ENCODE measurements around the gene TMBIM1.

TMBIM1 gene, protein sequence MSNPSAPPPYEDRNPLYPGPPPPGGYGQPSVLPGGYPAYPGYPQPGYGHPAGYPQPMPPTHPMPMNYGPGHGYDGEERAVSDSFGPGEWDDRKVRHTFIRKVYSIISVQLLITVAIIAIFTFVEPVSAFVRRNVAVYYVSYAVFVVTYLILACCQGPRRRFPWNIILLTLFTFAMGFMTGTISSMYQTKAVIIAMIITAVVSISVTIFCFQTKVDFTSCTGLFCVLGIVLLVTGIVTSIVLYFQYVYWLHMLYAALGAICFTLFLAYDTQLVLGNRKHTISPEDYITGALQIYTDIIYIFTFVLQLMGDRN

GRCh38 chr2:218292048-218293014 is at the start of gene TMBIM1:
TSS of gene TMBIM1 (minus strand) at chr2:218292503. CDS start at chr2:218282141, 10,362 bp downstream.
- peak within 1 kb of the TSS; percentile 65 for H3K9ac ChIP-seq (ENCODE audit: low read length)
- H3K4me2 ChIP-seq (ENCODE audit: low read length): peak within 1 kb of the TSS; percentile 75
- peaks cover 29% of the 10 kb centered on the region for H3K4me1 ChIP-seq (ENCODE audit: low read length)
- no peaks in the 10 kb centered on the region for H4K20me1 ChIP-seq (ENCODE audit: insufficient read depth, low read length)
- H3K4me3 ChIP-seq (ENCODE audit: low read length): peak within 1 kb of the TSS; percentile 79
- H3K79me2 ChIP-seq (ENCODE audit: low read length): no peaks in the 10 kb centered on the region
- TF ChIP-seq, protein P1, sequence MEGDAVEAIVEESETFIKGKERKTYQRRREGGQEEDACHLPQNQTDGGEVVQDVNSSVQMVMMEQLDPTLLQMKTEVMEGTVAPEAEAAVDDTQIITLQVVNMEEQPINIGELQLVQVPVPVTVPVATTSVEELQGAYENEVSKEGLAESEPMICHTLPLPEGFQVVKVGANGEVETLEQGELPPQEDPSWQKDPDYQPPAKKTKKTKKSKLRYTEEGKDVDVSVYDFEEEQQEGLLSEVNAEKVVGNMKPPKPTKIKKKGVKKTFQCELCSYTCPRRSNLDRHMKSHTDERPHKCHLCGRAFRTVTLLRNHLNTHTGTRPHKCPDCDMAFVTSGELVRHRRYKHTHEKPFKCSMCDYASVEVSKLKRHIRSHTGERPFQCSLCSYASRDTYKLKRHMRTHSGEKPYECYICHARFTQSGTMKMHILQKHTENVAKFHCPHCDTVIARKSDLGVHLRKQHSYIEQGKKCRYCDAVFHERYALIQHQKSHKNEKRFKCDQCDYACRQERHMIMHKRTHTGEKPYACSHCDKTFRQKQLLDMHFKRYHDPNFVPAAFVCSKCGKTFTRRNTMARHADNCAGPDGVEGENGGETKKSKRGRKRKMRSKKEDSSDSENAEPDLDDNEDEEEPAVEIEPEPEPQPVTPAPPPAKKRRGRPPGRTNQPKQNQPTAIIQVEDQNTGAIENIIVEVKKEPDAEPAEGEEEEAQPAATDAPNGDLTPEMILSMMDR (IDR thresholded peaks at IDR 0.05; ENCODE audit: low read depth, low read length): peak; percentile 38
- TF ChIP-seq EZH2phosphoT487 (IDR thresholded peaks at IDR 0.05; ENCODE audit: low read depth): no peak
- H2AFZ ChIP-seq (ENCODE audit: low read depth, low read length): peak within 1 kb of the TSS; percentile 89
- no peak within 1 kb of the TSS for H3K27ac ChIP-seq (ENCODE audit: low read length)
- H3K36me3 ChIP-seq (replicated peaks; ENCODE audit: low read depth, low read length): no peaks in the 10 kb centered on the region
- no peaks in the 10 kb centered on the region for H3K9me3 ChIP-seq (ENCODE audit: insufficient read depth, low read length)
- H3K27me3 ChIP-seq (ENCODE audit: low read depth, low read length): no peaks in the 10 kb centered on the region

DNA sequence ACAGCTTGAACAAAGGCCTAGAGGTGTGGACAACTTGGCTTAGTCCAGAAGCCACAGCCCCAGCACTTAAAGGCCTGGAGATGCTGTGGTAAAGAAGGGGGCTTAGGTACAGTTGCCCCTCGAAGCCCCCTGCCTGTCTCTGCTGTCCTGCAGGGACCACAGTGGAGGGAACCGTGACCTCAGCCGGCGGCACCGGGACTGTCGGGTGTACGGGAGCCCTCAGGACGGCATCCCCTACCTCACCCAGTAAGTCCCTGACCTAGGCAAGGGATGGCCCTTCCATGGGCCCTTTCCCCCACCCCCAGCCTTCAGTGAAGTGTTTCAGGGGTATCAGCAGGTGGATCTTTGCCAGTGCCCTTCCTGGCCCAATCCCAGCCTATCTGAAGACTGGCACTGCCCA is 49.1 kb upstream of the TMBIM1 start:
- no peaks in the 10 kb centered on the region for H3K9me3 ChIP-seq (ENCODE audit: insufficient read depth, low read length)
- no peak overlapping the region for H3K27ac ChIP-seq (ENCODE audit: low read length)
- H3K4me1 ChIP-seq (ENCODE audit: low read length): no peaks in the 10 kb centered on the region
- TF ChIP-seq, protein P1 (IDR thresholded peaks at IDR 0.05; ENCODE audit: low read depth, low read length): no peak
- TF ChIP-seq EZH2phosphoT487 (IDR thresholded peaks at IDR 0.05; ENCODE audit: low read depth): no peak
- H2AFZ ChIP-seq (ENCODE audit: low read depth, low read length): no peak overlapping the region
- no peaks in the 10 kb centered on the region for H3K27me3 ChIP-seq (ENCODE audit: low read depth, low read length)
- H3K4me2 ChIP-seq (ENCODE audit: low read length): no peak overlapping the region
- no peaks in the 10 kb centered on the region for H4K20me1 ChIP-seq (ENCODE audit: insufficient read depth, low read length)
- H3K79me2 ChIP-seq (ENCODE audit: low read length): no peaks in the 10 kb centered on the region
- H3K9ac ChIP-seq (ENCODE audit: low read length): no peak overlapping the region
- no peaks in the 10 kb centered on the region for H3K36me3 ChIP-seq (replicated peaks; ENCODE audit: low read depth, low read length)
- H3K4me3 ChIP-seq (ENCODE audit: low read length): no peak overlapping the region

GRCh38 chr2:218340656-218341055 is 48.4 kb upstream of the TMBIM1 start:
- Histone ChIP-seq H2AFZ (ENCODE audit: low read depth, low read length) (no peak overlapping the region), H3K9ac (ENCODE audit: low read length) (no peak overlapping the region), H4K20me1 (ENCODE audit: insufficient read depth, low read length) (no peaks in the 10 kb centered on the region), H3K36me3 (replicated peaks; ENCODE audit: low read depth, low read length) (no peaks in the 10 kb centered on the region), H3K4me3 (ENCODE audit: low read length) (no peak overlapping the region), H3K27ac (ENCODE audit: low read length) (no peak overlapping the region), H3K4me1 (ENCODE audit: low read length) (no peaks in the 10 kb centered on the region), H3K79me2 (ENCODE audit: low read length) (no peaks in the 10 kb centered on the region), H3K27me3 (ENCODE audit: low read depth, low read length) (no peaks in the 10 kb centered on the region), H3K4me2 (ENCODE audit: low read length) (no peak overlapping the region), H3K9me3 (ENCODE audit: insufficient read depth, low read length) (no peaks in the 10 kb centered on the region)
- TF ChIP-seq, protein P1 (IDR thresholded peaks at IDR 0.05; ENCODE audit: low read depth, low read length): no peak
- no peak for TF ChIP-seq EZH2phosphoT487 (IDR thresholded peaks at IDR 0.05; ENCODE audit: low read depth)

- Histone ChIP-seq H4K20me1 (ENCODE audit: insufficient read depth, low read length) (no peaks in the 10 kb centered on the region), H3K27ac (ENCODE audit: low read length) (no peak overlapping the region), H2AFZ (ENCODE audit: low read depth, low read length) (no peak overlapping the region), H3K79me2 (ENCODE audit: low read length) (no peaks in the 10 kb centered on the region), H3K9ac (ENCODE audit: low read length) (no peak overlapping the region), H3K36me3 (replicated peaks; ENCODE audit: low read depth, low read length) (no peaks in the 10 kb centered on the region), H3K4me2 (ENCODE audit: low read length) (no peak overlapping the region), H3K4me3 (ENCODE audit: low read length) (no peak overlapping the region), H3K27me3 (ENCODE audit: low read depth, low read length) (no peaks in the 10 kb centered on the region), H3K4me1 (ENCODE audit: low read length) (peaks cover 13% of the 10 kb centered on the region), H3K9me3 (ENCODE audit: insufficient read depth, low read length) (no peaks in the 10 kb centered on the region)
- no peak for TF ChIP-seq EZH2phosphoT487 (IDR thresholded peaks at IDR 0.05; ENCODE audit: low read depth)
- TF ChIP-seq, protein P1 (IDR thresholded peaks at IDR 0.05; ENCODE audit: low read depth, low read length): no peak
Measured at GRCh38 chr2:218334531-218334930, 42.2 kb upstream of the TMBIM1 start.

Measured in OCI-LY3 (cell line).